HEK293 (cell line): ENCODE measurements around the gene TMEM151B.

ENCODE experiments used
- SALL2 ChIP-seq: fragments of 450-650 bp; formaldehyde crosslinking; IDR thresholded peaks from 2 replicates; pipeline ENCODE4 v1.5.0; 2017; ENCODE audit warnings: missing biosample characterization, mild to moderate bottlenecking, missing genetic modification characterization, borderline replicate concordance
- TCF7L2 ChIP-seq: IDR thresholded peaks from 2 replicates; pipeline ENCODE4 v1.6.1; 2011; ENCODE audit warnings: low read depth, mild to moderate bottlenecking, inconsistent platforms, low read length, moderate library complexity, borderline replicate concordance
- ZNF121 ChIP-seq: fragments of 450-650 bp; formaldehyde crosslinking; IDR thresholded peaks from 2 replicates; pipeline ENCODE4 v1.5.1; 2016; ENCODE audit warnings: missing biosample characterization, missing genetic modification characterization
- ZNF169 ChIP-seq: fragments of 450-650 bp; formaldehyde crosslinking; IDR thresholded peaks from 2 replicates; pipeline ENCODE4 v1.5.1; 2016; ENCODE audit warnings: missing biosample characterization, missing genetic modification characterization
- ZNF239 ChIP-seq: fragments of 450-650 bp; formaldehyde crosslinking; IDR thresholded peaks from 2 replicates; pipeline ENCODE4 v1.5.1; 2016; ENCODE audit warnings: missing biosample characterization, missing genetic modification characterization
- ZNF302 ChIP-seq: fragments of 450-650 bp; formaldehyde crosslinking; IDR thresholded peaks from 2 replicates; pipeline ENCODE4 v1.5.1; 2016; ENCODE audit warnings: missing biosample characterization, missing genetic modification characterization, low read depth
- ZNF341 ChIP-seq: fragments of 450-650 bp; formaldehyde crosslinking; IDR thresholded peaks from 2 replicates; pipeline ENCODE4; 2016; ENCODE audit warnings: low read depth, missing biosample characterization, missing genetic modification characterization
- ZNF37A ChIP-seq: fragments of 450-650 bp; IDR thresholded peaks from 2 replicates; pipeline ENCODE4 v1.5.1; 2018; ENCODE audit warnings: missing biosample characterization, missing genetic modification characterization
- TF ChIP-seq, protein P1 (sequence below): fragments of 450-650 bp; formaldehyde crosslinking; IDR thresholded peaks from 2 replicates; pipeline ENCODE4 v1.5.1; 2016; ENCODE audit warnings: missing biosample characterization, missing genetic modification characterization
- TF ChIP-seq, protein P2 (sequence below): fragments of 450-650 bp; formaldehyde crosslinking; IDR thresholded peaks from 2 replicates; pipeline ENCODE4 v1.5.1; 2017; ENCODE audit warnings: missing biosample characterization, missing genetic modification characterization
- TF ChIP-seq, protein P3 (sequence below): fragments of 450-650 bp; formaldehyde crosslinking; IDR thresholded peaks from 2 replicates; pipeline ENCODE4 v1.5.1; 2016; ENCODE audit warnings: missing biosample characterization, missing genetic modification characterization, low read depth

DNA sequence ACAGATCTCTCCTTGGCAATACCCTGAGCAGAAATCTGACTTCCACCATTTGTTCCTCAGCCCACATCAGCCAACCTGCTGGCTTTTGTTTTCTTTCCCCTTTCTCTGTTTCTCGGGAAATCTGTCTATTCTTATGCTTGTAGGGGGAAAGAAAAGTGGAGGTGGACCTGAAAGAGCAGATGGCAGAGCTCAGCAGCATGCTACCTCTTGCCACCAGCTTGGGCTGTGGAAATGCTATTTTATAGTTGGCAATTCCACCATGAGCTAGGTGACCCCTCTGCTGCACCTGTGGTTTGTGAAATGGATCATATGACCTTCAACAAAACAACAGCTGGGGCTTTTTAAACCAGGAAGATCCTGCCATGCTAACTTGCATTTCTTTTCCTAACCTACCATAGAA is 65.4 kb downstream of the TMEM151B start:
- TF ChIP-seq ZNF37A (tag by site-specific recombination) (no peak), SALL2 (no peak), ZNF121 (tag by site-specific recombination) (no peak), ZNF302 (tag by site-specific recombination) (no peak), TCF7L2 (no peak), ZNF169 (tag by site-specific recombination) (no peak), ZNF341 (tag by site-specific recombination) (no peak), ZNF239 (tag by site-specific recombination) (no peak)
- TF ChIP-seq, protein P1, sequence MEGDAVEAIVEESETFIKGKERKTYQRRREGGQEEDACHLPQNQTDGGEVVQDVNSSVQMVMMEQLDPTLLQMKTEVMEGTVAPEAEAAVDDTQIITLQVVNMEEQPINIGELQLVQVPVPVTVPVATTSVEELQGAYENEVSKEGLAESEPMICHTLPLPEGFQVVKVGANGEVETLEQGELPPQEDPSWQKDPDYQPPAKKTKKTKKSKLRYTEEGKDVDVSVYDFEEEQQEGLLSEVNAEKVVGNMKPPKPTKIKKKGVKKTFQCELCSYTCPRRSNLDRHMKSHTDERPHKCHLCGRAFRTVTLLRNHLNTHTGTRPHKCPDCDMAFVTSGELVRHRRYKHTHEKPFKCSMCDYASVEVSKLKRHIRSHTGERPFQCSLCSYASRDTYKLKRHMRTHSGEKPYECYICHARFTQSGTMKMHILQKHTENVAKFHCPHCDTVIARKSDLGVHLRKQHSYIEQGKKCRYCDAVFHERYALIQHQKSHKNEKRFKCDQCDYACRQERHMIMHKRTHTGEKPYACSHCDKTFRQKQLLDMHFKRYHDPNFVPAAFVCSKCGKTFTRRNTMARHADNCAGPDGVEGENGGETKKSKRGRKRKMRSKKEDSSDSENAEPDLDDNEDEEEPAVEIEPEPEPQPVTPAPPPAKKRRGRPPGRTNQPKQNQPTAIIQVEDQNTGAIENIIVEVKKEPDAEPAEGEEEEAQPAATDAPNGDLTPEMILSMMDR (tag by site-specific recombination) = no peak
- TF ChIP-seq, protein P2, sequence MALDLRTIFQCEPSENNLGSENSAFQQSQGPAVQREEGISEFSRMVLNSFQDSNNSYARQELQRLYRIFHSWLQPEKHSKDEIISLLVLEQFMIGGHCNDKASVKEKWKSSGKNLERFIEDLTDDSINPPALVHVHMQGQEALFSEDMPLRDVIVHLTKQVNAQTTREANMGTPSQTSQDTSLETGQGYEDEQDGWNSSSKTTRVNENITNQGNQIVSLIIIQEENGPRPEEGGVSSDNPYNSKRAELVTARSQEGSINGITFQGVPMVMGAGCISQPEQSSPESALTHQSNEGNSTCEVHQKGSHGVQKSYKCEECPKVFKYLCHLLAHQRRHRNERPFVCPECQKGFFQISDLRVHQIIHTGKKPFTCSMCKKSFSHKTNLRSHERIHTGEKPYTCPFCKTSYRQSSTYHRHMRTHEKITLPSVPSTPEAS = no peak
- TF ChIP-seq, protein P3, sequence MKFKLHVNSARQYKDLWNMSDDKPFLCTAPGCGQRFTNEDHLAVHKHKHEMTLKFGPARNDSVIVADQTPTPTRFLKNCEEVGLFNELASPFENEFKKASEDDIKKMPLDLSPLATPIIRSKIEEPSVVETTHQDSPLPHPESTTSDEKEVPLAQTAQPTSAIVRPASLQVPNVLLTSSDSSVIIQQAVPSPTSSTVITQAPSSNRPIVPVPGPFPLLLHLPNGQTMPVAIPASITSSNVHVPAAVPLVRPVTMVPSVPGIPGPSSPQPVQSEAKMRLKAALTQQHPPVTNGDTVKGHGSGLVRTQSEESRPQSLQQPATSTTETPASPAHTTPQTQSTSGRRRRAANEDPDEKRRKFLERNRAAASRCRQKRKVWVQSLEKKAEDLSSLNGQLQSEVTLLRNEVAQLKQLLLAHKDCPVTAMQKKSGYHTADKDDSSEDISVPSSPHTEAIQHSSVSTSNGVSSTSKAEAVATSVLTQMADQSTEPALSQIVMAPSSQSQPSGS = no peak
